ENCODE data around the gene LGI4. TPM values are rescaled to one million over a fixed set of nuclear protein-coding genes. Genes with fewer than 3 reads are reported as not detected.

Gene LGI4
- total and polyA plus RNA-seq, 4 donors: 0.18 to 1.5 (median 1.1) TPM

DNA sequence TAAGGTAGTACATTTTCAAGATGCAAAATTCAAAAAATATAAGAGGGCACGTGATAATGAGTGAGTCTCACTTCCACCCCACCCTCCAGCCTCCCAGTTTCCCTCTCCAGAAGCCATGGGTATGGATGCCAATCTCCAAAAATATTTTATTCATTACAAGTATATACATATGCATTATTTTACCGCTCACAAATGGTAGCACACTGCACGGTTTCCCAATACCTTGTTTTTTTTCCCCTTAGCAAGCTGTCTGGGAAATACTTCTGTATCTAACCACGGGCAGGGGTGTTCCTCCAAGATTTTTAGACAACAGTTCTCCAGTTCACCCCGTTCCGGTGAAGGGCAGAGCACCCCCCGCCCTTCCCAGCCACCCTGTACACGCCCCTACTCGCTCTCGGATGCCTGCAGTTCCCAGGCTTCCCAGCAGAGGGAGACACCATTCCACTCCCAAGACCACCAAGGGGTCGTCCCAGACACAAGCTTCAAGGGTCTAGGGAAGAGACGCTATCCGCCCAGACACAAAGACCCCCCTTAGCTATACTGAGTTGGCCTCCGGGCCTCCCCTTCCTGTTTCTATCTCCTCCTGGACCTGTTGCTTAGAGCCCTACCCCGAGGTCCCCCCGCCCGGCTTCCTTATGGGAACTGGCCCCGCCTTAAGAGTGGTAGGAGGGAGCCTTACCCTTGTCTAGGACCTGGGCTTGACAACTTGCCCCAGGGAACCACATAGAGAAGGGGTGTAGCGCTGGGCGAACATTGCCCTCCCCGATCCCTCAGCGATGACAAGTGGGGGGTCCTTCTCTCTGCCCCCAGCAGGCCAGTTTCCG is 20.3 kb downstream of the LGI4 start:
- WGBS: 15% methylated on average over 23 of the region's 23 CpGs
- Histone ChIP-seq H3K4me3 (ENCODE audit: low read depth in 1 of 3, low read length in 3 of 3) (no peak overlapping the region), H3K27me3 (ENCODE audit: control insufficient read depth in 4 of 4, insufficient read depth in 4 of 4, low read length in 3 of 4) (no peaks in the 10 kb centered on the region), H3K4me1 (ENCODE audit: control insufficient read depth in 4 of 4, insufficient read depth in 4 of 4, low read length in 3 of 4) (peaks cover 2 to 13% (median 6%) of the 10 kb centered on the region in 4 donors), H3K9me3 (ENCODE audit: control insufficient read depth in 4 of 4, low read length in 3 of 4) (no peaks in the 10 kb centered on the region), H3K27ac (ENCODE audit: low read depth in 1 of 2, low read length in 2 of 2) (no peak overlapping the region), H3K36me3 (ENCODE audit: control insufficient read depth in 4 of 4, insufficient read depth in 3 of 4, low read depth in 1 of 4, low read length in 3 of 4) (no peaks in the 10 kb centered on the region), H3K9ac (ENCODE audit: low read depth in 1 of 2, low read length in 2 of 2) (no peak overlapping the region)
- TF ChIP-seq ATF3 (IDR thresholded peaks at IDR 0.05) (no peak), CTCF (IDR thresholded peaks at IDR 0.05; ENCODE audit: low read depth, low read length, missing input control) (peak; percentile 85), RAD21 (IDR thresholded peaks at IDR 0.05) (peak; percentile 78 to 85)
- TF ChIP-seq, protein P1, sequence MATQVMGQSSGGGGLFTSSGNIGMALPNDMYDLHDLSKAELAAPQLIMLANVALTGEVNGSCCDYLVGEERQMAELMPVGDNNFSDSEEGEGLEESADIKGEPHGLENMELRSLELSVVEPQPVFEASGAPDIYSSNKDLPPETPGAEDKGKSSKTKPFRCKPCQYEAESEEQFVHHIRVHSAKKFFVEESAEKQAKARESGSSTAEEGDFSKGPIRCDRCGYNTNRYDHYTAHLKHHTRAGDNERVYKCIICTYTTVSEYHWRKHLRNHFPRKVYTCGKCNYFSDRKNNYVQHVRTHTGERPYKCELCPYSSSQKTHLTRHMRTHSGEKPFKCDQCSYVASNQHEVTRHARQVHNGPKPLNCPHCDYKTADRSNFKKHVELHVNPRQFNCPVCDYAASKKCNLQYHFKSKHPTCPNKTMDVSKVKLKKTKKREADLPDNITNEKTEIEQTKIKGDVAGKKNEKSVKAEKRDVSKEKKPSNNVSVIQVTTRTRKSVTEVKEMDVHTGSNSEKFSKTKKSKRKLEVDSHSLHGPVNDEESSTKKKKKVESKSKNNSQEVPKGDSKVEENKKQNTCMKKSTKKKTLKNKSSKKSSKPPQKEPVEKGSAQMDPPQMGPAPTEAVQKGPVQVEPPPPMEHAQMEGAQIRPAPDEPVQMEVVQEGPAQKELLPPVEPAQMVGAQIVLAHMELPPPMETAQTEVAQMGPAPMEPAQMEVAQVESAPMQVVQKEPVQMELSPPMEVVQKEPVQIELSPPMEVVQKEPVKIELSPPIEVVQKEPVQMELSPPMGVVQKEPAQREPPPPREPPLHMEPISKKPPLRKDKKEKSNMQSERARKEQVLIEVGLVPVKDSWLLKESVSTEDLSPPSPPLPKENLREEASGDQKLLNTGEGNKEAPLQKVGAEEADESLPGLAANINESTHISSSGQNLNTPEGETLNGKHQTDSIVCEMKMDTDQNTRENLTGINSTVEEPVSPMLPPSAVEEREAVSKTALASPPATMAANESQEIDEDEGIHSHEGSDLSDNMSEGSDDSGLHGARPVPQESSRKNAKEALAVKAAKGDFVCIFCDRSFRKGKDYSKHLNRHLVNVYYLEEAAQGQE (IDR thresholded peaks at IDR 0.05): no peak
- DNase-seq (ENCODE audit: low spot score): peak; percentile 82

- Histone ChIP-seq H3K27ac (ENCODE audit: low read depth in 1 of 2, low read length in 2 of 2) (no peak overlapping the region), H3K36me3 (ENCODE audit: control insufficient read depth in 4 of 4, insufficient read depth in 3 of 4, low read depth in 1 of 4, low read length in 3 of 4) (no peaks in the 10 kb centered on the region), H3K27me3 (ENCODE audit: control insufficient read depth in 4 of 4, insufficient read depth in 4 of 4, low read length in 3 of 4) (no peaks in the 10 kb centered on the region), H3K9me3 (ENCODE audit: control insufficient read depth in 4 of 4, low read length in 3 of 4) (no peaks in the 10 kb centered on the region), H3K4me1 (ENCODE audit: control insufficient read depth in 4 of 4, insufficient read depth in 4 of 4, low read length in 3 of 4) (peaks cover 2 to 9% (median 5%) of the 10 kb centered on the region in 4 donors), H3K4me3 (ENCODE audit: low read depth in 1 of 3, low read length in 3 of 3) (no peak overlapping the region), H3K9ac (ENCODE audit: low read depth in 1 of 2, low read length in 2 of 2) (no peak overlapping the region)
- TF ChIP-seq RXRA (IDR thresholded peaks at IDR 0.05) (no peak), NR2F2 (IDR thresholded peaks at IDR 0.05) (no peak), EGR1 (IDR thresholded peaks at IDR 0.05; ENCODE audit: low read depth in 2 of 2) (no peak)
- TF ChIP-seq, protein P2, sequence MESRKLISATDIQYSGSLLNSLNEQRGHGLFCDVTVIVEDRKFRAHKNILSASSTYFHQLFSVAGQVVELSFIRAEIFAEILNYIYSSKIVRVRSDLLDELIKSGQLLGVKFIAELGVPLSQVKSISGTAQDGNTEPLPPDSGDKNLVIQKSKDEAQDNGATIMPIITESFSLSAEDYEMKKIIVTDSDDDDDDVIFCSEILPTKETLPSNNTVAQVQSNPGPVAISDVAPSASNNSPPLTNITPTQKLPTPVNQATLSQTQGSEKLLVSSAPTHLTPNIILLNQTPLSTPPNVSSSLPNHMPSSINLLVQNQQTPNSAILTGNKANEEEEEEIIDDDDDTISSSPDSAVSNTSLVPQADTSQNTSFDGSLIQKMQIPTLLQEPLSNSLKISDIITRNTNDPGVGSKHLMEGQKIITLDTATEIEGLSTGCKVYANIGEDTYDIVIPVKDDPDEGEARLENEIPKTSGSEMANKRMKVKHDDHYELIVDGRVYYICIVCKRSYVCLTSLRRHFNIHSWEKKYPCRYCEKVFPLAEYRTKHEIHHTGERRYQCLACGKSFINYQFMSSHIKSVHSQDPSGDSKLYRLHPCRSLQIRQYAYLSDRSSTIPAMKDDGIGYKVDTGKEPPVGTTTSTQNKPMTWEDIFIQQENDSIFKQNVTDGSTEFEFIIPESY (IDR thresholded peaks at IDR 0.05): no peak
- DNase-seq (ENCODE audit: low spot score): no peak
- 86% methylated on average over 15 of the region's 15 CpGs for WGBS
Observed at GRCh38 chr19:35112995-35113688, 21.7 kb downstream of the LGI4 start.
